Activated effector memory CD4-positive, alpha-beta T cell treated with anti-CD3 and anti-CD28 coated beads, Interleukin-2, amount 50 U/mL, for 16 hours (primary cell): Measurements from ENCODE around the gene OR56B1.
"Not testable (repeated sequence)": the region's sequence is repeated elsewhere in the genome, so short reads cannot be mapped to it uniquely, and the experiment has no call there.

Experiments
- DNase-seq: peaks from one replicate; pipeline ENCODE4 v3.0.0-alpha.2; 2020

Gene OR56B1, protein sequence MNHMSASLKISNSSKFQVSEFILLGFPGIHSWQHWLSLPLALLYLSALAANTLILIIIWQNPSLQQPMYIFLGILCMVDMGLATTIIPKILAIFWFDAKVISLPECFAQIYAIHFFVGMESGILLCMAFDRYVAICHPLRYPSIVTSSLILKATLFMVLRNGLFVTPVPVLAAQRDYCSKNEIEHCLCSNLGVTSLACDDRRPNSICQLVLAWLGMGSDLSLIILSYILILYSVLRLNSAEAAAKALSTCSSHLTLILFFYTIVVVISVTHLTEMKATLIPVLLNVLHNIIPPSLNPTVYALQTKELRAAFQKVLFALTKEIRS

DNA sequence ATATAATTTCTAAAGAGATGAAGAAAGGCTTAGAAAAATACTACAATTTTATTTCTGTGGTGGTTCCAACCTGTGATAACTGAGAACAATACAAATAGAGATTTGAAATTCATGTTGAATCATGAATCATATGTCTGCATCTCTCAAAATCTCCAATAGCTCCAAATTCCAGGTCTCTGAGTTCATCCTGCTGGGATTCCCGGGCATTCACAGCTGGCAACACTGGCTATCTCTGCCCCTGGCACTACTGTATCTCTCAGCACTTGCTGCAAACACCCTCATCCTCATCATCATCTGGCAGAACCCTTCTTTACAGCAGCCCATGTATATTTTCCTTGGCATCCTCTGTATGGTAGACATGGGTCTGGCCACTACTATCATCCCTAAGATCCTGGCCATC is at the start of gene OR56B1:
OR56B1 (plus strand) TSS at position 53 of the 400 bp plus-strand sequence; CDS start at position 122, 69 bp downstream.
- DNase-seq = no peak

DNA sequence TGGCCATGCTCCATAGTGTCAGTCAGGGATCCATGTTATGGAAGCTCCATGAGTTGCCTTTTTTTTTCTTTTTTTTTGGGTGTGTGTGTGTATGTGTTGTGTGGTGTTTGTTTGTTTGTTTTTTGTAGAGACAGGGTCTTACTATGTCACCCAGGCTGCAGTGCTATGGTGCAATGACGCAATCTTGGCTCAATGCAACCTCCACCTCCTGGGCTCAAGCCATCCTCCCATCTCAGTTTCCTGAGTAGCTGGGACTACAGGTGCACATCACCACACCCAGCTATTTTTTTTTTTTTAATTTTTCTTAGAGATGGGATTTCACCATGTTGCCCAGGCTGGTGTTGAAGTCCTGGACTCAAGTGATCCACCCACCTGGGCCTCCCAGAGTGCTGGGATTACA is 47.8 kb upstream of the OR56B1 start:
- no peak for DNase-seq

DNA sequence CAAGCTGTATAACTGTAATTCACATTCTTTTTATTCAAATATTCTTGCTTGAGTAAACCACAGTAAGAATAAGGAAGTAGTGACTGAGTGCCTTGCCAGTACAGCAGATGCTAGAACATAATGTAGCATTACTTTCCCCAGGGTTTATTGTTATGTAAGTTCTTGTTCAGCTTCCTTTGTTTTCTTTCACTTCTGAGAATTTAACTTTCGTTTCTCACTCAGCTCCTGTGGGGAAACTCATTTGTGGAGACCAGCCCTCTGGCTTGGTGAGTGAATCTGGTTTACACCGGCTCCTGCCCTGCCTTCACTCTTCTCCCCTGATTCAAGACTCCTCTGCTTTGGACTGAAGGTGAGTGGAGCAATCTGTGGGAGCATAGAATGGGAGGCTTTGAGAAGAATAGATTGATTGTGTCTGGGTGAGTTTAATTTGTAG is 46.7 kb upstream of the OR56B1 start, which contains the start of gene TRIM22:
TRIM22 (plus strand) TSS at position 240 of the 433 bp plus-strand sequence. CDS start 6,443 bp downstream, outside the sequence.
- DNase-seq = peak; percentile 82

DNA sequence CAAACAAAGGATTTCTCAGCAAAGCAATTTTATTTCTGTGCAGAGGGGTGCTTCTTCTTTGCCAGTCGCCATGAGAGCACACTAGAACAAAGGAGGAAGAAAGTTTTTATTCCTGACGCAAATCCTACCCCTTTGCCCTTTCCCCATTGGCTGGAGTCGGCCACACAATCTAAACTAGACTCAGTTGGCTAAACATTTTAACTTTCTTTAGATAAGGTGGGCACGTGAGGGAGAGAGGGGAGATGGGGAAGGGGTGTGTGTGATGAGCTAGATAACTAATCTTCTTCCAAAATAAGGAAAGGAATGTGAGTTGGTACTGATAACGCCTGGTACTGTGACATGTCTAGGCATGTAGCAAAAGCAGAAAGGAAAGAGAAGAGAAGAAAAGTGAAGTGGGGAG is 46.0 kb upstream of the OR56B1 start:
- DNase-seq = no peak

DNA sequence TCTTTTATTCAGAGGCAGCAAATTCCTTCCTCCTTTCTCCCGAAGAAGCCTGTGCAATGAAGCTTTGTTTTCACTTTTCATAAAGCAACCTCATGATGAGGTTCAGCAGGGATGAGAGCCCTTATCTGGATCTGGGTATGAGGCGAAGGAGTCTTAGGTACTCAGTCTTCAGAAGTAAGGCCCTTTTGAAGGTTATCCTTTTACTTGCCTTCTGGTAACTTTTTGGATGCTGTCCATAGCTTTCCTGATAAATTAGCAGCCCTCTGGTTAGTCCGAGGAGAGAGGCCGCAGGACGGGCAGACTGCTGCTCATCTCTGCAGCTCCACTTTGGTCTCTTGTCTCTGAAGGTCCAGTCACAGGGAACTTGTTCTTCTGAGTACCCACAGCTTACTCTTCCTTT is 45.5 kb upstream of the OR56B1 start:
- DNase-seq = no peak

DNA sequence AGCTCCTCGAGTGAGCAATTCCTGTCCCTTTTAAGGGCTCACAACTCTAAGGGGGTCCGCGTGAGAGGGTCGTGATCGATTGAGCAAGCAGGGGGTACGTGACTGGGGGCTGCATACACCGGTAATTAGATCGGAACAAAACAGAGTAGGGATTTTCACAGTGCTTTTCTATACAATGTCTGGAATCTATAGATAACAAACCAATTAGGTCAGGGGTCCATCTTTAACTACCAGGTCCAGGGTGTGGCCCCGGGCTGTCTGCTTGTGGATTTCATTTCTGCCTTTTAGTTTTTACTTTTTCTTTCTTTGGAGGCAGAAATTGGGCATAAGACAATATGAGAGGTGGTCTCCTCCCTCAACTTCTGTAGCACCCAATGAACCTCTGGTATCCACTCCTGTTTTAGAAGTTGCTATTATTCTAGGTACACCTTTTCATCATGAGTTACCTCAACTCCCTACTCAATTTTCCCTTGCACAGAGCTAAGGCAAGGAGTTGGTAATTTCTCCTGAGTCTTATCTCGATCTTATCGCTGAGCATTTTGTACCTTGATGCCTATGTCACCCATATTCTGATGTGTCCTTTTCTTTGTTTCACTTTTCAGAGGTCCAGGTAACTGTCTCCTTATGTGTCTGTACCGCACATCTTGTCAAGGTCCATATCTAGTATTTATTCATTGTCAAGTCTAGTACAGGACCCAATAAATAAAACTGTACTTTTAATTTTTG is 44.8 kb upstream of the OR56B1 start:
- not testable (repeated sequence) for DNase-seq

- no peak for DNase-seq
These were observed 44.3 kb upstream of the OR56B1 start for GRCh38 chr11:5691964-5692361.

DNA sequence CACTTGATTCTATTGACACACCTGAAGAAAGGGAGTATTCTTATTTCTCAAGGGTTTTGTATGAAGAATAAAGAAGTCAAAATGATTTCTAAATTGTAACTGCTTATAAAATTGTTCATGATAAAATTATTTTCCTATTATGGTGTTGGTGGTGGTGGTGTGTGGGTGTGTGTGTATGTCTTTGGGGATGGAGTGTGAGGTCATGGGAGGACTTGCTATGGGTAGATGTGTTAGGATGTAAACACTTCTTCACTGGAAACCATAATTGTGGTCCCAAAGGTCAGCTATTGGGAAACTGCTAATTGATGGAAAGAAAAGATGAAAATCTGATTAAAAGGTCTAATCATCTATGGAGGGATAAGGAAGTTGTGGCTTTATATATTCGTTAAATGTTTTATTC is 41.6 kb upstream of the OR56B1 start:
- no peak for DNase-seq

GRCh38 chr11:5695580-5695979 is 40.7 kb upstream of the OR56B1 start:
- no peak for DNase-seq

DNA sequence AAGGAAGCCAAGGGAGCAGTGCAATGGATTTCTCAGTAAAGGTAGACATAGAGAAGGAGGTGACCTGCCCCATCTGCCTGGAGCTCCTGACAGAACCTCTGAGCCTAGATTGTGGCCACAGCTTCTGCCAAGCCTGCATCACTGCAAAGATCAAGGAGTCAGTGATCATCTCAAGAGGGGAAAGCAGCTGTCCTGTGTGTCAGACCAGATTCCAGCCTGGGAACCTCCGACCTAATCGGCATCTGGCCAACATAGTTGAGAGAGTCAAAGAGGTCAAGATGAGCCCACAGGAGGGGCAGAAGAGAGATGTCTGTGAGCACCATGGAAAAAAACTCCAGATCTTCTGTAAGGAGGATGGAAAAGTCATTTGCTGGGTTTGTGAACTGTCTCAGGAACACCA is 40.0 kb upstream of the OR56B1 start:
- no peak for DNase-seq

- DNase-seq = no peak
These were observed 38.0 kb upstream of the OR56B1 start for GRCh38 chr11:5698281-5698680.

DNA sequence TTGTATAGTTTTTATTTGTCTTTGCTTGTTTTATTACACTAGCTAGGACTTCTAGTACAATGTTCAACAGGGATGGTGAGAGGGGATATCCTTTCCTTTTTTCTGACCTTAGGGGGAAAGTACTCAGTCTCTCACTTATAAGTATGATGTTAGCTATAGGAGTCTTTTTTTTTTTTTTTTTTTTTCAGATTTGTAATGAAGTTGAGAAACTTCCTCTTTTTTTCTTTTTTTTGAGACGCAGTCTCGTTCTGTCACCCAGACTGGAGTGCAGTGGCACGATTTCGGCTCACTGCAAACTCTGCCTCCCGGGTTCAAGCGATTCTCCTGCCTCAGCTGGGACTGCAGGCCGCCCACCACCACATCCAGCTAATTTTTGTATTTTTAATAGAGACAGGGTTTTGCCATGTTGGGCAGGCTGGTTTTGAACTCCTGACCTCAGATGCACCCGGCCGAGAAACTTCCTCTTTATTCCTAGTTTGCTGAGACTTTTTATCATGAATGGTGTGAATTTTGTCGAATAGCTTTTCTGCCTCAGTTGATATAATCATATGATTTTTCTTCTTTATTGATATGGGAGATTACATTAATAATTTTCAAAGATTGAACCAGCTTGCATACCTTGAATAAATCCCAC is 35.7 kb upstream of the OR56B1 start:
- no peak for DNase-seq

GRCh38 chr11:5701055-5701577 is 35.1 kb upstream of the OR56B1 start:
- no peak for DNase-seq

DNA sequence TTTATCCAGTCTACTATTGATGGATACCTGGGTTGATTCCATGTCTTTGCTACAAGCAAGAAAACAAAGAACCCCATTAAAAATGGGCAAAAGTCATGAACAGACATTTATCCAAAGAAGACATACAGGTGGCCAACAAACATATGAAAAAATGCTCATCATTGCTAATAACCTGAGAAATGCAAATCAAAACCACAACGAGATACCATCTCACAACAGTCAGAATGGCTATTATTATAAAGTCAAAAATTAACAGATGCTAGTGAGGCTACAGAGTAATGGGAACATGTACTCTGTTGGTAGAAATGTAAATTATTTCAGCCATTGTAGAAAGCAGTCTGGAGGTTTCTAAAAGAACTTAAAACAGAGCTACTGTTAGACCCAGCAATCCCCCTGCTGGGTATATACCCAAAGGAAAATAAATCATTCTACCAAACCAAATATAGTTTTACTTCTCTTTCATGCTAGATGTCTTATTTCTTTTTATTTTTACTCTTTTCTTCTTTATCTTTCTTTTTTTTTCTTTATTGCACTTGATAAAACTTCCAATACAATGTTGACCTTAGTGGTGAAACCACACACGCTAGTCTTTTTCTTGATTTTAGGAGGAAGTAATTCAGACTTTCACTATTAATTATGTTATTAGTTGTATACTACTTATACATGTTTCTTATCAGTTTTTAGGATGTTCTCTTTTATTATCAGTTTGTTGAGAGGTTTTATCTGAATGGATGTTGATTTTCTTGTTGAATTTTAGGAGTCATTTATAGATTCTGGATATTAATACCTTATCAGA is 32.3 kb upstream of the OR56B1 start:
- no peak for DNase-seq

DNA sequence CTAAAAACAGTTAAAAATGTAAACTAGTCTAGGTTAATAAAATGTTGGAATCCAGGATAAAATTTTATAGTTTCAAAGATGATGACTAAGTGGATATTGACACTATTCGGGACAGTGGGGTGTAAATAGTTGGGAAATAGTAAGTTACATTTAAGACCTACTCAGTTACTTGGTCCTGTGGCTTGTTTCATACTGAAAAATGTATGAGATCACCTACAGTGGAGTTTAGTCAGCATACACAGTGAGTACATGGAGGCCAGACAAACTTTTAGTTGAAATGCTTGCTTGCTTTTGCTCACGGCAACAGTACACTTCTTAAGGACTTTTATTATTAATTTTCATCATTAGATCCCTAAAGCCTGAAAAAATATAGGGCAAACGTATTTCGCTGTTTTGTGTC is 30.6 kb upstream of the OR56B1 start:
- DNase-seq = no peak

- no peak for DNase-seq
These were observed 23.7 kb upstream of the OR56B1 start for GRCh38 chr11:5712507-5712906.

- no peak for DNase-seq
These were observed 22.6 kb upstream of the OR56B1 start for GRCh38 chr11:5713695-5714094.

DNA sequence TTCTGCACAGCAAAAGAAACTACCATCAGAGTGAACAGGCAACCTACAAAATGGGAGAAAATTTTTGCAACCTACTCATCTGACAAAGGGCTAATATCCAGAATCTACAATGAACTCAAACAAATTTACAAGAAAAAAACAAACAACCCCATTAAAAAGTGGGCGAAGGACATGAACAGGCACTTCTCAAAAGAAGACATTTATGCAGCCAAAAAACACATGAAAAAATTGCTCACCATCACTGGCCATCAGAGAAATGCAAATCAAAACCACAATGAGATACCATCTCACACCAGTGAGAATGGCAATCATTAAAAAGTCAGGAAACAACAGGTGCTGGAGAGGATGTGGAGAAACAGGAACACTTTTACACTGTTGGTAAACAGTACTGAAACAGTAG is 19.7 kb upstream of the OR56B1 start:
- not testable (repeated sequence) for DNase-seq

DNA sequence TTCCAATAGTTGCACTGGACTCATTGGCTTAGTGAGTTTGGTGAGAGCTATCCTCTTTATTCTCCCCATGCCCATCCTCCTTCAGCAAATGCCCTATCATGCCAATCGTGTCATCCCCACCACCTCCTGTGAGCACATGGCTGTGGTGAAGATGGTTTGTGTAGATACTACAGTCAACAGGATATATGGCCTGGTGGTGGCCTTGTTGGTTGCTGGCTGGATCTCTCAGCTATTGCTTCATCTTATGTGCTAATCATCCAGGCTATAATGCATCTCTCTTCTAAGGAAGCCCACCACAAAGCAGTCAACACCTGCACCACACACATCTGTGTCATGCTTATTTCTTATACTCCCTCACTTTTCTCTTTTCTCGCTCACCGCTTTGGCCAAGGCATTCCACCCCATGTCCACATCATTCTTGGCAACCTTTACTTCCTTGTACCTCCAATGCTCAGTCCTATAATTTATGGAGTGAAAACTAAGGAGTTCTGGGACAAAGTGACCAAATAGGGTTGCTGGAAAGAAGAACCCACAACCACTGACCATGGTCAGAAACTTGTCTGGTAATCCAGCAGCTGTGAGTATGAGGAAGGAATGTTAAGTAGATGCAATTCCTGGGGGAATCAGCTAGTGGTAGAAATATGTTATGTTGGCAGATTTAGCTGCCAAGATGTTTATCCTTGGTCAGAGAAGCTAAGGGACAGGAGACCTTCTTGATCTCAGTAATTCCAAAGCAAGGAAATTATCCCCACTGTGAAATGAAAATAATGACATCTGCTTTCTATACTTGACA is 16.3 kb upstream of the OR56B1 start:
- no peak for DNase-seq

- DNase-seq = no peak
These were observed 13.6 kb upstream of the OR56B1 start for GRCh38 chr11:5722622-5723021.

GRCh38 chr11:5726351-5726750 is 9.9 kb upstream of the OR56B1 start:
- DNase-seq = no peak

GRCh38 chr11:5727691-5728090 is 8.6 kb upstream of the OR56B1 start:
- no peak for DNase-seq
